Activated CD4-positive, alpha-beta T cell treated with anti-CD3 and anti-CD28 coated beads, Interleukin-2, amount 50 U/mL, for 24 hours (primary cell): ENCODE measurements around the gene CIBAR2.

Experiments
- DNase-seq, 2 donors: peaks; one replicate each; pipeline ENCODE4 v3.0.0-alpha.2; 2020; ENCODE audit warnings: low read depth in 1 of 2, low spot score in 1 of 2

CIBAR2 gene

DNA sequence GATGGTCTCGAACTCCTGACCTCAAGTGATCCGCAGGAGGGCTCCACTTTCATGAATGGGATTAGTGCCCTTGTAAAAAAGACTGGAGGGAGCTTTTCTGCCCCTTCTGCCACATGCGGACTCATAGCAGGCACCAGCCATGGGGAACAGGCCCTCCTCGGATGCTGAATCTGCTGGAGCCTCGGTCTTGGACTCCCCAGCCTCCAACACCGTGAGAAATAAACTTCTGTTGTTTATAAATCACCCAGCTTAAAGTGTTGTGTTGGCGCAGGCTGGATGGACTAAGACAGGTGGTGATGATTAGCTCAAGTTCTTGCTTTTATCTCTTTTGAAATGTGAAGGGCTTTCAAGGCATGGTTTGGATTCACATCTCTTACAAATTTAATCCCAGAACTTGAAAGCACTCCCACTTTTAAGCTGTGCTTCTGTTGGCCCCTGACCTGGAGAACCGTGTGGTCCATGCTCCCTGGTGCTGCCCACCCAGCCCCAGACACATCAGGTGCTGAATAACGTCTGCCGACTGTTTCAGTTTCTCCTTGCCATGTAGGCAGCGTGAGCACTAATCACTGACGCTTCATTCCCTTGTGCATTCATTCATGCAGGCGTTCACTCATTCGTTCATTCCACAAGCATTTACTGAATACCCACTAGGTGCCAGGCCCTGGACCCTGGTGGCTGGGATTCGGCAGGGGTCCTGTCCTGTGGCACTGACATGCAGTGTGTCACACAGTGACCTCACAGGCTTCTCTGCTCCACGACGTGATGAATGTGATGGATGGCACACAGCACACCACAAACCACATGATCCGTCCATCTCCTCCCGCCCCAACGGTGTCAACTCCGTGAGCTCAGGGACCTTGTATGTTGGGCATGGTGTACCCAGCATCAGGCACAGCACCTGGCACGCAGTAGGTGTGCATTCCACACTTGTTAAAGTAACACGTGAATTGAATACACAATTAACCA lies 8.9 kb downstream of the CIBAR2 start:
- DNase-seq = no peak

DNA sequence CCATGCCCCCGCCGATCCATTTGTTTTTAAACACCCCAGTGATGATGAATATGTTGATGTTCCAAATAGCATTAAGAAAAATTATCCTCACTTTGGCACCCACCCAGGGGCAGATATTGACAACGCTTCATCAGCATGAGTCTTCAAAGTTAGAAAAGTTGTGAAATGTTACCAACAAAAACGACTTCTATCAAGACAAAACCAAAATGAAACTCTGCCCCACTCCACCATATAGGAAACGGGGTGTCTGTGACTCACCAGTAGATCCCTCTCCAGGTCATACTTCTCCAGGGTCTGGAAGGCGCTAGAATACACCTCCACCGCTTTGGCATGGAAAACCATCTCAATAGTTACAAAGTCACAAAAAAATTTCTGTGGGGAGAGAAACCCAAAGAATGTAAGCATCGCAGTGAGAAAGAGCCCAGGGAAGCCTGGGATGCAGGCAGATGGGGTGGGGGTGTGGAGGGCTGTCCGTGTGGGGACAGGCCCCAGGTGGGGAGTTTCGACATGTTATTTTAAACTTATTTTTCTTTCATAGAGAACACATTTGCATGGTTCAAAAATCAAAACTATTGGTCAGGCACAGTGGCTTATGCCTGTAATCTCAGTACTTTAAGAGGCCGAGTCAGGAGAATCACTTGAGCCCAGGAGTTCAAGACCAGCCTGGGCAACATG lies 10.2 kb downstream of the CIBAR2 start:
- DNase-seq = no peak

DNA sequence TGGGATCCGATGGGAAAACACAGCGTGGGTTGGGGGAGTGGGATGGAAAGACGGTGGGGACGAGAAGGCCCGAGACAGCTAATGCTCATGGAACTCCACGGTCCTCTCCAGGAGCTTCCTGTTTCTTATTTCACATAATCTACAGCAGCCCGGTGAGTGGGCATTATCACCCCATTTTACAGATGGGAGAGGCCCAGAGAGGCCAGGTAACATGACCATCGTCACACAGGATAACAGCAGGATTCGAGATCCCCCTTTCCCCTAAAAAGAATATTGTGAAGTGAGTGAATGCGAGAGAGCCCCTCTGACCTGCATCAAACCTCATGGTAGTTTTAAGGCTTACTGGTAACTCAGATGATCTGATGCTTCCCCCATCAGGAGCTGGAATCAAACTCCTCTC lies 12.0 kb downstream of the CIBAR2 start:
- DNase-seq = no peak

- DNase-seq = no peak
Observed at GRCh38 chr16:85098565-85098964, 13.7 kb downstream of the CIBAR2 start.

DNA sequence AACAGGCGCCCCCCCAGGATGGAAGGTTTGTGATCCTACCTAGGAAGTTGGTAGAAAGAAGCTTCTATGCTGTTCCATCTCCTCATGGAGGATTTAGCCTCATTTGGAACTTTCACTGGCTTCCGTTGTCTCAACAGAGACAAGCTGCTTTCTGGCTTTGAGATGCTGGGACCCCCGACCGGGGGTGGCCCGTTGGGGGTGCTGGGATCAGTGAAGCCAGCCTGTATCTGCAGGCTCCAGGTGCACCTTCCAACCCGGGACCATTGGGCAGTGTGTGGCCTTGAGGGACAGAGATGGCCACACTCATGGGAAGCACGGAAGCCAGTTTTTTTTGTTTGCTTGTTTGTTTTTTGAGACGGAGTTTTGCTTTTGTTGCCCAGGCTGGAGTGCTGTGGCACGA lies 15.4 kb downstream of the CIBAR2 start:
- DNase-seq = no peak

GRCh38 chr16:85094812-85095211 lies 17.5 kb downstream of the CIBAR2 start:
- no peak for DNase-seq

- no peak for DNase-seq
Observed at GRCh38 chr16:85094176-85094805, 18.0 kb downstream of the CIBAR2 start.

DNA sequence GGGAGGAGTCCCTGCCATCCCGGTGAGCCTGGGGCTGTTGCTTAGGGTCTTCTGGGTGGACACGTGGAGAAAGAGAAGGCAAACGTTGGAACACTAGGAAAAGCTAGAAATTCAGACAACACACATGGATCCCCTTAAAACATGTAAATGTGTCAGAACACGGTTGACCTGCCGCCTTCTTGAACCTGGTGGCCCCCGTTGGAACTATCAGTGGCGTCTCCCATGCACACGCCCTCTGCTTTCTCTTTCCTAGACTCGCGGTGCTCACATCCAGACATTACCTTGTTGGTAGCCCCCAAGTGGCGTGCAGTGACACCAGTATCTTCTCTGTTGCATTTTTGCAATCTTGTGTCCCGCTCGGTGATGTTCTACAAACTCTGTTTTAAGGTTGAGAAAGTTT lies 18.6 kb downstream of the CIBAR2 start:
- DNase-seq = no peak

DNA sequence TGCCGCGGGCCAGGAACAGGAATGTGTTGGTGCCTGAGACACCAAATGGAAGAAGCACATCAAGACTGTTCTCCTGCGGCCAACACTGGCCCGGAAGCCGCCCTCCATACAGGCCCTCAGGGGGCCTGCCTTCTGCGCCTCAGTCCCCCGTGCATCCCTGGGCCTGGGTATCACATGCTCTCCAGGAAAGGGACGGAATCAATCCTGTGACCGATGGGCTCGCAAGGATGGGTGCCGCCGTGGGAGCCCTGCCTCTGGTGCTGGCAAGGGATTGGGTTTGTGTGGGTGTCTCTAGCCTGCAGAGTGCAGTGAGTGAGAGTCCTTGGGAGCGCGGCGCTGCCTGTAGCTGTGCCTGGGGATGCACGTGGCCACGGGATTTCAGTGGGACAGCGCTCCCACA lies 19.4 kb downstream of the CIBAR2 start:
- no peak for DNase-seq

DNA sequence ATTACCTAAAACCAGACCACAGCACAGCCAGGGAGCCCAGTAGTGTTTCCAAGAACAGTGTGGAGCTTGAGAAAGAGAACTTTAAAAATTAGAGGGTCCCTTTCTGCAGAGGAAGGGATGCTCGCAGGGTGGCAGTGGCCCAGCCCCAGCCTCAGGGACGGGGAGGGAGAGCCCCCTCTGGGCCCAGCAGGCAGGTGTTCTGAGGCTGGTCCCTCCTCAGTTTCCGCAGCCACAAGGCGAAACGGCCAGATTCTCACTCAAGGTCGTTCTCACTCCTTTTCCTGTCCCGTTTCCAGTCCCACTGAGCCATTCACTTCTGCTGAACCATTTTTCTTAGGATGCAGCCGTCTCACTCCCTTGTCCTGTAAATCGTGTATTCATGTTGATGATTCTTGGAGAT lies 20.0 kb downstream of the CIBAR2 start:
- no peak for DNase-seq

DNA sequence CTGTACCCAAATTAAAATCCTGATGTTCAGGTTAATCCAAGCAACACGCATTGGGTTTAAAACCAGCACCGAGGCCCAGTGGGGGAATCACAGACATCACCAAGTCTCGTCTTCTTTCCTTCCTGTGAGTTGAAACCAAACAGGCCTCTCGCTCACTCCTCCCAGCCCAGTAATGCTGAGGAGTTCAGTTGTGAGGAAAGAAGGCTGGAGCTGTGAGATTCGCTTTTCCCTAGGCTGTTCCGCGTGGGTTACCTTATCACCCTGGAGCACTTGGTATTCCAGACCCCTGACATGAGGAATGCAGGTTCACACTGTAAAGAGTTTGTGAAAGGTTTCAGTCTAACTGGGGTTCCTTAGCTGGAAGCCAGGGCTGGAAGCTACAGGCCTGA lies 20.8 kb downstream of the CIBAR2 start:
- no peak for DNase-seq

DNA sequence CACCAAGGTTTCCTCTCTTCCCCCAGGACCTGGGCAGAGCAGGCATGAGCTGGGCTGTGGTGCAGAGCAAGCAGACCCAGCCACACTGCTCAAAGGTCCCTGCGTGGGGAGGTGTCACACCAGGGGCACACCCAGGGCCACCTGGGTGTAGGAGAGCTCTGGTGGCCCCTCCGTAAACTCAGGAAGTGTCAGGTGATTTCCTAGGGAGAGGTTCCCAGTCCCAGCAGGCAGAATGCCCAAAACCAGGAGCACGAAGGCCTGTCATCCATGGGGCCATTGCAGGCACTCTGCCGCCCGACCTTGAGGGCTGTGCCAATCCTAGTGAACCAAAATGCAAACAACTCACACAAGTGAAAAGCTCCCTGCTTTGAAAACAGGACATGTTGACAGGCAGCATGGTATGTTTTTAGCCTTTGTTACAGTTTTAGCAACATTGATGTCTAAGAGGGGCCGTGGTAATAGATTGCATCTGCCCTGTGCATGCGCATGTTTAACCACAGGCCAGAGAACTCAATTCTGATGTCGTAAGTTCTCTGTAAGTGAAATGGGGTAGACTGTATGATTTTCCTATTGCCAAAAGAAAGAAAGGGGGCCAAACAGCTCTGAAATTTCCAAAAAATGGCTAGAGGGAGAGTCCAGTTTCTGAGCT lies 21.3 kb downstream of the CIBAR2 start:
- DNase-seq = no peak

DNA sequence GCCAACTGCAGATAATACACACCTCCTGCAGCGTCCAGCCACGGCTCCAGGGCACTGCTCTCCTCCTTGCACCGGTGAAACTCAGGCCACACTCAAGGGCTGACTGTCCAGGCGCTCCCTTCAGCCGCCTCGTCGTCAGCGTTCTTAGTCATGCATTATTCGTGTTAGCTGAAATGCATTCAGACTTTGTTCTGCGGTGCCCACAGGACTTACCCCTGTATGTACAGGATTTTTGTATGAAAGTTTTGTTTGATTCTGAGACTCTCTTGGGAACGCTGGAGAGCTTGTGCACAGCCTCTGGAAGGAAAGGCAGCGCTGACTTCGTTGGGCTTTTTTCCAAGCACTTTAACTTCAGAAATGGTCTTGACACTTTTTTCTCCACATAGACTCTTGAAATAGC lies 22.1 kb downstream of the CIBAR2 start:
- no peak for DNase-seq

GRCh38 chr16:85089525-85089924 lies 22.7 kb downstream of the CIBAR2 start:
- DNase-seq = no peak

DNA sequence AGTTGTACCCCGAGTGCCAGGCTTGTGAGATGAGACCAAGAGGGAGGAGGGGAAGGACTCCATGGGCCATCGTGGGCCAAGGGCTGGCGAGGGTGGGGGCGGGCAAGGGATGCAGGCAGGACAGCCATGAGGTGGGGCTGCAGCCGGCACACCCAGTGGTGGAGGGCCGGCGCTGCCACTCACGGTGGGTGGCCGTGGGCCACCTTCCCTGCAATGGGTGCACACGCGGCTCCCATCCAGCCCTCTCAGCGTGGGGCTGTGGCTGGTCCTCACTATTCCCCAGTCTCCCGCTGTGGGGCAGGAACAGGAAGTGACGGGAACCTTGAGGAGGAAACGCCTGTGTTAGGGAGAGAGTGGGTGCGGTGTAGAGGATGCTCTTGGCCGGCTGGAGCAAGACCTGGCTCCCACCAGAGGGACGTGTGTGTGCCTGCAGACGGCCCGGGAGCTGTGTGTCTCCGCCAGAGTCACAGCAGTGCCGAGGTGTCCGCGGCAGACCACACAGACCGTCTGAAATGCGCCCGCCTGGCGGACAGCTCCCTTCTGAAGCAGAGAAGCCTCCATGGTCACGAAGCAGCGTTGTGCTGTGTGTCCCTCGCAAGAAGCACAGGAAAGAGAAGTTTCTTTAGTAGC lies 23.6 kb downstream of the CIBAR2 start:
- no peak for DNase-seq

DNA sequence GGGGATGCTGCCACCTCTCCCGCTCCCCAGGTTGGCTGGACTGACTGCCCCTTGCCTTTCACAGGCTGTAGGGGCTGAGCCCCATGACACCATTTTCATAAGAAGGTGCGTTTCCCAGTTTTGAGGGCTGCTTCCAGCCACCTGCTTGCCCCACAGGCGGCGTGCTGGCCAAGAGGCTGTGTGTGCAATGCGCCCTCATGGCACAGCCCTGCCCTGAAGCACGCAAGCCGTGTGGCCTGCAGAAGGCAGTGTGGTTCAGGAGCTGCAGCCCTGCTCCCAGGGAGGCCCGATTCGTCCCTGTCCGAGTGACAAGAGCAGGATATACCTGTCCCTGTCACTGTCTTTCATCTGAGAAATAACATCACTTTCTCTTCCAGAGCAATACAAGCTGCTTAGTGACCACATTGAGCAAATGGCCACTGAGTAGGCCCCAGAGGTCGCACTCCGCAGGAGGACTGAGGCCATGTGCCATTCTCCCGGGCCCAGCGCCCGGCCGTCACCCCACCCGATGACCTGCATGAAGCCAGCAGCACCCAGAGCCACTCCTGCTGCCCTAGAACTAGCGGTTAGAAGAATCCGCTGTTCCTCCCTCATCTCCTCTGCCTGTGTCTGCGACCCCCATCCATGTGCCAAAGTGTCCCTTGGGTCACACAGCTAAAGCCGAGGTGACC lies 24.2 kb downstream of the CIBAR2 start:
- DNase-seq = no peak

- DNase-seq = peak; percentile 57 to 64
Observed at GRCh38 chr16:85086347-85087291, 25.7 kb downstream of the CIBAR2 start.

- no peak for DNase-seq
Observed at GRCh38 chr16:85085721-85086120, 26.6 kb downstream of the CIBAR2 start.

DNA sequence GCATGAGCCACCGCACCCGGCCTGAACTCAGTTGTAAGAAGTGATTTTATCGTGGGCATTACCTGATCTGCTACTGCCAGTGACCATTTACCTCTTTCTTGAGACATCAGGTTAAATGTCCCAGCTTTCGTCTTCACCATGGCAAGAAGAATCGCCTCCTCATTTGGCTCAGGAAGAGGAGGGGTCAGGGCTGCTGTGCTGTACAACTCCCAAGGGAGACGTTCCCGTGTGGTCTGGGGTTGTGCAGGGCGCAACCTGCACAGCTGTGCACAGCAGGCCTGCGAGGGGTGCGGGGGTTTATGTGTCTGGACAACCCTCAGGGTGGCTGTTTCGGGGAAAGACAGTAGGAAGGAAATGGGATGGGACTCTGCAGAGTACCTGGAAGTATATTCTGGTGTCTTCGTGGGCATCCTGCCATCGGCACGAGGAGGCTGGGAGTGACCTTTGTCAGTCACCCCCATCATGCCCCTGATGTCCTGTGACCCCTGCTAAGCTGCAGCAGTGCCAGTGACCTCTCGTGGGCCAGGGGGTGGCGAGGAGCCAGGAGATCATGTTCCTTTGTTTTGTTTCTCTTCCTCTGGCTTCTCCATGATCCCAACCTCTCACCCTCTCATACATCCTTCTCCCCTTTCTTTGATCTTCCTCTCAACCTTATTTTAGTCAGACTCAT lies 27.3 kb downstream of the CIBAR2 start:
- DNase-seq = no peak
